HG03571 (cell line): ENCODE data around the gene HERPUD2.
"Not testable (repeated sequence)": the region's sequence is repeated elsewhere in the genome, so short reads cannot be mapped to it uniquely, and the experiment has no call there.

Experiments used
- ATAC-seq: cut with Tn5 transposase; IDR thresholded peaks from one replicate; pipeline ENCODE4 v1.9.1; 2021; ENCODE audit not compliant: unreplicated experiment

HERPUD2 gene

GRCh38 chr7:35681231-35682029, 13.5 kb downstream of the HERPUD2 start:
- ATAC-seq = peak; percentile 66

GRCh38 chr7:35680403-35681013, 14.4 kb downstream of the HERPUD2 start:
- ATAC-seq = no peak

- no peak for ATAC-seq
Measured at GRCh38 chr7:35677582-35678356, 17.2 kb downstream of the HERPUD2 start.

- ATAC-seq = no peak
Measured at GRCh38 chr7:35676211-35676610, 18.7 kb downstream of the HERPUD2 start.

- ATAC-seq = no peak
Measured at GRCh38 chr7:35670856-35671569, 23.9 kb downstream of the HERPUD2 start.

GRCh38 chr7:35660411-35660810, 34.5 kb downstream of the HERPUD2 start:
- ATAC-seq = not testable (repeated sequence)

GRCh38 chr7:35658606-35659201, 36.2 kb downstream of the HERPUD2 start:
- ATAC-seq = peak; percentile 56

GRCh38 chr7:35657125-35657524, 37.8 kb downstream of the HERPUD2 start:
- no peak for ATAC-seq

GRCh38 chr7:35654558-35654957, 40.4 kb downstream of the HERPUD2 start:
- not testable (repeated sequence) for ATAC-seq

- ATAC-seq = no peak
Measured at GRCh38 chr7:35652124-35652523, 42.8 kb downstream of the HERPUD2 start.

GRCh38 chr7:35650751-35651150, 44.2 kb downstream of the HERPUD2 start:
- ATAC-seq = no peak

- no peak for ATAC-seq
Measured at GRCh38 chr7:35649711-35650110, 45.2 kb downstream of the HERPUD2 start.

- ATAC-seq = no peak
Measured at GRCh38 chr7:35648367-35648766, 46.6 kb downstream of the HERPUD2 start.

GRCh38 chr7:35647171-35647574, 47.8 kb downstream of the HERPUD2 start:
- no peak for ATAC-seq

GRCh38 chr7:35646289-35647023, 48.5 kb downstream of the HERPUD2 start:
- no peak for ATAC-seq

- ATAC-seq = no peak
Measured at GRCh38 chr7:35645691-35646090, 49.2 kb downstream of the HERPUD2 start.

- ATAC-seq = no peak
Measured at GRCh38 chr7:35630024-35630972, 64.6 kb downstream of the HERPUD2 start.

GRCh38 chr7:35624299-35625186, 70.4 kb downstream of the HERPUD2 start:
- ATAC-seq = peak; percentile 86
